GM23338 (cell line): ENCODE results near the gene MYO1E. TPM values are rescaled to one million over a fixed set of nuclear protein-coding genes. Genes with fewer than 3 reads are reported as not detected.

ENCODE experiments used
- ATAC-seq: fragments of 200-7000 bp; cut with Tn5 transposase; 3 replicates; pipeline ENCODE4 v1.9.1; 2020
- DNase-seq: peaks from one replicate; pipeline ENCODE4 v3.0.0-alpha.2; 2015; ENCODE audit warnings: low spot score
- H2AFZ ChIP-seq: fragments of 200-600 bp; sonication (generic); 2 replicates; pipeline ENCODE4 v1.8.0; 2016; ENCODE audit warnings: antibody characterized with exemption, mild to moderate bottlenecking, moderate library complexity
- H3F3A ChIP-seq: fragments of 200-600 bp; sonication (generic); replicated peaks from 2 replicates; pipeline ENCODE4 v1.8.0; 2017; ENCODE audit warnings: antibody characterized with exemption, mixed run types, low read depth
- H3K27ac ChIP-seq: fragments of 200-600 bp; sonication (generic); 2 replicates; pipeline ENCODE4 v1.6.1; 2016; ENCODE audit warnings: low read depth
- H3K27me3 ChIP-seq: fragments of 200-600 bp; sonication (generic); 2 replicates; pipeline ENCODE4 v1.8.0; 2016; ENCODE audit warnings: mild to moderate bottlenecking, mixed run types, moderate library complexity; ENCODE audit not compliant: insufficient read depth
- H3K36me3 ChIP-seq: fragments of 200-600 bp; sonication (generic); 2 replicates; pipeline ENCODE4 v1.8.0; 2016; ENCODE audit warnings: mild to moderate bottlenecking; ENCODE audit not compliant: insufficient read depth
- H3K4me1 ChIP-seq: fragments of 200-600 bp; sonication (generic); 2 replicates; pipeline ENCODE4 v1.8.0; 2016; ENCODE audit warnings: mild to moderate bottlenecking, moderate library complexity; ENCODE audit not compliant: insufficient read depth
- H3K4me2 ChIP-seq: fragments of 200-600 bp; sonication (generic); 2 replicates; pipeline ENCODE4 v1.7.1; 2017; ENCODE audit warnings: mixed run types
- H3K4me3 ChIP-seq: fragments of 200-600 bp; sonication (generic); 2 replicates; pipeline ENCODE4 v1.6.1; 2016; ENCODE audit warnings: mixed run types
- H3K79me2 ChIP-seq: fragments of 200-600 bp; sonication (generic); replicated peaks from 2 replicates; pipeline ENCODE4 v1.8.0; 2017; ENCODE audit warnings: mild to moderate bottlenecking; ENCODE audit not compliant: insufficient read depth
- H3K9me2 ChIP-seq: fragments of 200-600 bp; sonication (generic); 2 replicates; pipeline ENCODE4 v1.8.0; 2017; ENCODE audit not compliant: insufficient read depth
- H4K20me1 ChIP-seq: fragments of 200-600 bp; sonication (generic); replicated peaks from 2 replicates; pipeline ENCODE4 v1.8.0; 2017; ENCODE audit warnings: mild to moderate bottlenecking; ENCODE audit not compliant: insufficient read depth
- H3K27ac Mint-ChIP-seq: 2 replicates; pipeline ENCODE4 v1.8.0; 2020; ENCODE audit warnings: inconsistent platforms, mild to moderate bottlenecking, moderate library complexity, mixed read lengths
- H3K27me3 Mint-ChIP-seq: 3 replicates; pipeline ENCODE4 v1.8.0; 2022; ENCODE audit warnings: low read depth, mild to moderate bottlenecking, moderate library complexity, mixed read lengths, inconsistent platforms; ENCODE audit not compliant: insufficient read depth, poor library complexity
- H3K36me3 Mint-ChIP-seq: 3 replicates; pipeline ENCODE4 v1.8.0; 2021; ENCODE audit warnings: low read depth, mild to moderate bottlenecking, inconsistent platforms, moderate library complexity, mixed read lengths
- H3K4me1 Mint-ChIP-seq: 3 replicates; pipeline ENCODE4 v1.8.0; 2020; ENCODE audit warnings: mild to moderate bottlenecking, inconsistent platforms, mixed read lengths
- H3K4me3 Mint-ChIP-seq: 3 replicates; pipeline ENCODE4 v1.8.0; 2021; ENCODE audit warnings: moderate library complexity, mild to moderate bottlenecking, inconsistent platforms, mixed read lengths
- H3K9me3 Mint-ChIP-seq: 3 replicates; pipeline ENCODE4 v1.8.0; 2020; ENCODE audit warnings: moderate library complexity, mild to moderate bottlenecking, inconsistent platforms, mixed read lengths
- CTCF ChIP-seq, 2 experiments: fragments of 200-600 bp in 1 of 2; sonication (generic) in 1 of 2; conservative IDR thresholded peaks; 2 replicates each; pipeline versions ENCODE4 v1.5.1 to v1.6.1; 2016 to 2017; ENCODE audit warnings: antibody characterized with exemption in 2 of 2, low read depth in 2 of 2, mild to moderate bottlenecking in 2 of 2, moderate library complexity in 1 of 2
- ETS1 ChIP-seq: IDR thresholded peaks from 2 replicates; pipeline ENCODE4 v1.6.1; 2016; ENCODE audit warnings: antibody characterized with exemption
- EZH2 ChIP-seq: fragments of 200-600 bp; sonication (generic); IDR thresholded peaks from one replicate; pipeline ENCODE4 v1.8.0; 2017; ENCODE audit warnings: antibody characterized with exemption, mild to moderate bottlenecking, low read depth; ENCODE audit not compliant: unreplicated experiment
- NANOG ChIP-seq: IDR thresholded peaks from 2 replicates; pipeline ENCODE4 v1.6.1; 2016; ENCODE audit warnings: antibody characterized with exemption, borderline replicate concordance
- ZNF331 ChIP-seq: fragments of 250-450 bp; sonication (Bioruptor Pico); IDR thresholded peaks from 2 replicates; pipeline ENCODE4 v1.5.0; 2020; ENCODE audit warnings: low read depth, mild to moderate bottlenecking, moderate library complexity
- ZNF462 ChIP-seq: fragments of 250-450 bp; sonication (Bioruptor Pico); IDR thresholded peaks from 2 replicates; pipeline ENCODE4 v1.5.0; 2020; ENCODE audit warnings: mild to moderate bottlenecking, moderate library complexity
- polyA plus RNA-seq: library from polyadenylated mRNA; unstranded; fragments of >200 nt; fragmentation: Nextera tagmentation; extraction: Ambion mirVana; gene quantifications from 2 replicates; pipeline ENCODE4 v1.2.1, GENCODE V29; 2016
- total RNA-seq: library from RNA; depleted of rRNA; stranded (reverse); fragments of >200 nt; shearing (Covaris generic); gene quantifications from 2 replicates; pipeline ENCODE4 v1.2.3, GENCODE V29; 2014
- TF ChIP-seq, protein P1 (sequence below): IDR thresholded peaks from one replicate; pipeline ENCODE4 v1.6.1; 2018; ENCODE audit warnings: antibody characterized with exemption; ENCODE audit not compliant: unreplicated experiment

The MYO1E gene
- total and polyA plus RNA-seq, 2 experiments from 2014 or later: 68.3 to 131 TPM

GRCh38 chr15:59196416-59196815 is 176.3 kb downstream of the MYO1E start (continued):
- no peak for TF ChIP-seq ZNF462 (CRISPR knock-in tag)

- no peak overlapping the region for H3K4me3 ChIP-seq
- Mint-ChIP-seq H3K36me3 (peaks cover 24% of the 10 kb centered on the region), H3K4me3 (no peak overlapping the region), H3K9me3 (no peaks in the 10 kb centered on the region), H3K27ac (no peak overlapping the region; the same call in 1 of the 2 replicates), H3K27me3 (no peaks in the 10 kb centered on the region), H3K4me1 (no peaks in the 10 kb centered on the region)
- H3K9me2 ChIP-seq: no peaks in the 10 kb centered on the region
- H3K36me3 ChIP-seq: peaks cover 11% of the 10 kb centered on the region; the same call in 1 of the 2 replicates
- no peak for DNase-seq
- no peaks in the 10 kb centered on the region for H3F3A ChIP-seq
- H2AFZ ChIP-seq: no peak overlapping the region
- H4K20me1 ChIP-seq: peaks cover 8% of the 10 kb centered on the region; the same call in 1 of the 2 replicates
- H3K79me2 ChIP-seq: no peaks in the 10 kb centered on the region
- H3K27ac ChIP-seq: no peak overlapping the region
- ATAC-seq: no peak
- no peaks in the 10 kb centered on the region for H3K27me3 ChIP-seq
- no peak overlapping the region for H3K4me2 ChIP-seq
- no peaks in the 10 kb centered on the region for H3K4me1 ChIP-seq
- TF ChIP-seq NANOG (no peak), CTCF (conservative IDR thresholded peaks at IDR 0.05; ENCODE audit: low read depth in 2 of 2) (no peak), EZH2 (no peak), ZNF331 (no peak), ETS1 (no peak)
- TF ChIP-seq, protein P1, sequence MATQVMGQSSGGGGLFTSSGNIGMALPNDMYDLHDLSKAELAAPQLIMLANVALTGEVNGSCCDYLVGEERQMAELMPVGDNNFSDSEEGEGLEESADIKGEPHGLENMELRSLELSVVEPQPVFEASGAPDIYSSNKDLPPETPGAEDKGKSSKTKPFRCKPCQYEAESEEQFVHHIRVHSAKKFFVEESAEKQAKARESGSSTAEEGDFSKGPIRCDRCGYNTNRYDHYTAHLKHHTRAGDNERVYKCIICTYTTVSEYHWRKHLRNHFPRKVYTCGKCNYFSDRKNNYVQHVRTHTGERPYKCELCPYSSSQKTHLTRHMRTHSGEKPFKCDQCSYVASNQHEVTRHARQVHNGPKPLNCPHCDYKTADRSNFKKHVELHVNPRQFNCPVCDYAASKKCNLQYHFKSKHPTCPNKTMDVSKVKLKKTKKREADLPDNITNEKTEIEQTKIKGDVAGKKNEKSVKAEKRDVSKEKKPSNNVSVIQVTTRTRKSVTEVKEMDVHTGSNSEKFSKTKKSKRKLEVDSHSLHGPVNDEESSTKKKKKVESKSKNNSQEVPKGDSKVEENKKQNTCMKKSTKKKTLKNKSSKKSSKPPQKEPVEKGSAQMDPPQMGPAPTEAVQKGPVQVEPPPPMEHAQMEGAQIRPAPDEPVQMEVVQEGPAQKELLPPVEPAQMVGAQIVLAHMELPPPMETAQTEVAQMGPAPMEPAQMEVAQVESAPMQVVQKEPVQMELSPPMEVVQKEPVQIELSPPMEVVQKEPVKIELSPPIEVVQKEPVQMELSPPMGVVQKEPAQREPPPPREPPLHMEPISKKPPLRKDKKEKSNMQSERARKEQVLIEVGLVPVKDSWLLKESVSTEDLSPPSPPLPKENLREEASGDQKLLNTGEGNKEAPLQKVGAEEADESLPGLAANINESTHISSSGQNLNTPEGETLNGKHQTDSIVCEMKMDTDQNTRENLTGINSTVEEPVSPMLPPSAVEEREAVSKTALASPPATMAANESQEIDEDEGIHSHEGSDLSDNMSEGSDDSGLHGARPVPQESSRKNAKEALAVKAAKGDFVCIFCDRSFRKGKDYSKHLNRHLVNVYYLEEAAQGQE: no peak
Observed at GRCh38 chr15:59194639-59195325, 177.9 kb downstream of the MYO1E start.
